ENCODE results near the gene BHLHE41.

BHLHE41 gene

DNA sequence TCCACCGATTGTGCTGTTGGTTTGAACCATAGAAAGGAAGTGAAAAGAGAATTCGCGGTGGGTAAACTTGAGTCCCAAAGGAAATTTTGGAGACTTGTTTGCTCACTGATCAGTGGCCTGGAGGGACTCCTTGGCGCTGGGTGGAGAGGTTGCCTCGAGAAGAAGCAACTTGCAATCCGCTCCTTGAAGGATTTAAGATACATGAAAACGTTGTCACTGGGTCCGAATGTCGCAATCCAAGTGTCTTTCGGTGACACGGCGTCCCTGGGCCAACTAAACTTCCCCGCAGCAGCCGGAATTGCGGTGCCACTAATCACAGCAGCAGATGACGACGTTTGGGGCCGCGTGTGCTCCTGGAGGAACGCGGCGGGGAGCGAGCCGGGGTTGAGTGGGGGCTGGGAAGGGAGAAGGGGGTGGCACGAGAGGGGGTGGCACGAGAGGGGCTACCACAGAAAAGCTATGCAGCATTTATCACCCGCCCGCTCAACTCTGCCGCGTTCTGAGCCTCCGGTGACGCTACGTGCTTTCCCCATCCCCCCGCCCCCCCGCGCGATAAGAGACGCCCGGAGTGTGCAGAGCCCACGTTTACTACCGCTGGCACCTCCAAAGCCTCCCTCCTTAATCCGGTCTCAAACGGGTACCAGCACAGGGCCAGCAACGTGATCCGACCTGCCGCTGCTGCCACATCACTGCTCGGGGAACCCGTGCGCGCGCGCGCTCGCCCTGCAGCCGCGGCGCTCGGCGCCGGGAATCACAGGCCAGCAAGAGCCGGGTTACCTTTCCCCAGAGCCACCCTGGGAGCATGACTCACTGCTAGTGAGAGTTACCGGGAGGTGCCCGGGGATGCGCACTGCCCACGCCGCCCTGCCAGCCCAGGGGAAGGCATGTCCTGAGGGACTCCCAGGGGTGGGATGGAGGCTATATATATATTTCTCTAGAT lies 833 bp upstream of the BHLHE41 start:
- H3K4me3 Mint-ChIP-seq = peak overlapping the region; percentile 73
- H3K27ac Mint-ChIP-seq = peak overlapping the region; percentile 11
- peak; percentile 38 for DNase-seq
- CTCF ChIA-PET = no interaction called here
- no peaks in the 10 kb centered on the region for H3K9me3 Mint-ChIP-seq
- peaks cover 47% of the 10 kb centered on the region for H3K4me1 Mint-ChIP-seq
- H3K36me3 Mint-ChIP-seq = peaks cover 1% of the 10 kb centered on the region
- peaks cover 96% of the 10 kb centered on the region for H3K27me3 Mint-ChIP-seq

DNA sequence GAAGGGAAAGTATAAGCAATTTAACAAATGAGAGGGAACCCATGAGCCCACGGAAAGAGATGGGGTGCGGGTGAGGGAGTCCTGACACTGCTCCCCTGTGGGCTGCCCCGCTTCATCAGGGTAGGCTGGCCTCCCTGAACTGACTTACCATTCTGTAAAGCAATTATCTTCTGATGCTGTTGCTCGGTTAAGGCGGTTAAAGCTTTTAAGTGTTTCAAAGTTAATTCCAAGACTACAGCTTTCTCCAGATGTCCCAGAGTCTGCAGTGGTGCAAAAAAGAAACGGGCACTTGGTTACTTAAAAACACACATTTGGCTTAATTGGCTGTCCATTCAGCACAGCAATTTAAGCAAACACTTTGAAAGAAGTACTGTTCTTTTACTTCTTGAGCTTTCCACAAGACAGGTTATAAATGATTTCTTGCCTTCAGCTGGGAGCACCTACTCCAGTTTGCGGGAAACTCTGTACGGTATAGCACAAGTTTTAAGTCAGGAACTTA lies 1.3 kb downstream of the BHLHE41 start:
- DNase-seq = no peak
- H3K4me3 Mint-ChIP-seq = peak overlapping the region; percentile 79
- H3K4me1 Mint-ChIP-seq = peaks cover 47% of the 10 kb centered on the region
- H3K36me3 Mint-ChIP-seq = peaks cover 1% of the 10 kb centered on the region
- H3K27me3 Mint-ChIP-seq = peaks cover 93% of the 10 kb centered on the region
- CTCF ChIA-PET = no interaction called here
- H3K27ac Mint-ChIP-seq = no peak overlapping the region
- no peaks in the 10 kb centered on the region for H3K9me3 Mint-ChIP-seq

DNA sequence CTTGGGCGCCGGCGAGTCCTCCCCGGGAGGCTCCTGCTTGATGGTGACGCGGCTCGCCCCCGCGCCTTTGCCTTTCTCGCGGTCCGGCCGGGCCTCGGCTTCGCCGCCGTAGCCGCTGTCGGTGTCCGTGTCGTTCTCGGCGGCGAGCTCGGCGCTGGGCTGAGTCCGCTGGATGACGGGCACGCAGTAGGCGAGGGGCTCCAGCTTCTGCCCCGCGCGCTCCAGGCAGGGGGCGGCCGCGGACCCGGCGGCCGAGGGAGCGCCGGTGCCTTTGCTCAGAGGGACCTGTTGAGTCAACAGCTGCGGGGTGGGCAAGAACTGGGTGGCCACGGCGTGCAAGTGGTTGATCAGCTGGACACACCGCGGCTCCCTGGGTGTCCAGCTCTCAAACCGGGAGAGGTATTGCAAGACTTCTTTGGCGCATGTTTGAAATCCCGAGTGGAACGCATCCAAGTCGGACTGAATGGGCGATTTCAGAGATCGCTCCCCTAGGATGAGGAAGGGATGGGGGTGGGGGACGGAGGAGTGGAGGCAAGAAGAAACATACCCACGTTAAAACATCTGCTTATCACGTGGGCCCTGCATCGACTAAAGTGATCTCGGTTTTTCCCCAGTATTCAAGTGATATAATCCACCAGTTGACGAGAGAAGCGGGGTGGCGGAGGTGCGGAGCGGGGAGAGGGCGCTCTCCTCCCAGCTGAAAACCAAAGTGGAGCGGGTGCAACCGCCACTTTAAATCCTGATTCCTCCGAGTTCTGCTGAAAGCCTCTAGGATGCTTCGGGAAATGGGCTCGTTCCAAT lies 2.0 kb downstream of the BHLHE41 start:
- peaks cover 1% of the 10 kb centered on the region for H3K36me3 Mint-ChIP-seq
- no peak overlapping the region for H3K27ac Mint-ChIP-seq
- peak; percentile 23 for DNase-seq
- H3K9me3 Mint-ChIP-seq = no peaks in the 10 kb centered on the region
- peaks cover 47% of the 10 kb centered on the region for H3K4me1 Mint-ChIP-seq
- peak overlapping the region; percentile 79 for H3K4me3 Mint-ChIP-seq
- CTCF ChIA-PET = interaction anchor here (2.4 kb wide), 1 partner anchor 491 kb away, joined by 8 read pairs; no protein-coding TSS in a partner anchor
- H3K27me3 Mint-ChIP-seq = peaks cover 86% of the 10 kb centered on the region

DNA sequence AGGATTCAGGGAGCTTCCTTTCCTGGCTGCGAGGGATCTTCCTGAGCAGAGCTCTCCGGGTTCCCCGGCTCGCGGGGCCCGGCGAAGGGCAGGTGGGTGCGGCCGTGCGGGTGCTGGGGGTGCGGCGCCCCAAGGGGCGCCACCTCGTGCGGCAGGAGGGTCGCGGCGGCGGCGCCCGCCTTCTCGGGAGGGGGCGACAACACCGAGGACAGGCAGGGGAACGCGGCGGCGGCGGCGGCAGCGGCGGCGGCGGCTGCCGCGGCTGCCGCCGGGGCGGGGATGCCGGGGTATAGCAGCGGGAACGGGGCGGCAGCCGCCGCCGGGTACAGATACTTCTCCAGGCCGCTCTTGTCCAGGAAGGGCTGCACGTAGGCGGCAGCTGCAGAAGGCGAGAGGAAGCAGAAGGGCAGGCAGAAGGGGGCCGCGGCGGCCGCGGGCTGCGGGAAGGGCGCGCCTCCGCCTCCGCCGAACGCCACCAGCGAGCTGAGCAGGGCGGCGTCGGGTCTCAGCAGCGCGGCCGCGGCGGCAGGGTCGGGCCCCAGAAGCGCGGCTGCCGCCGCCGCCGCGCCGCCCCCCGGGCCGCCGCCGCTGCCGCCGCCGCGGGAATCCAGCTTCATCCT lies 2.7 kb downstream of the BHLHE41 start:
- peaks cover 42% of the 10 kb centered on the region for H3K4me1 Mint-ChIP-seq
- H3K9me3 Mint-ChIP-seq = no peaks in the 10 kb centered on the region
- peaks cover 83% of the 10 kb centered on the region for H3K27me3 Mint-ChIP-seq
- no peak overlapping the region for H3K27ac Mint-ChIP-seq
- H3K4me3 Mint-ChIP-seq = peak overlapping the region; percentile 52
- CTCF ChIA-PET = interaction anchor here (1.9 to 2.4 kb wide), 2 partner anchors 492 to 530 kb away, joined by 8 to 9 read pairs; no protein-coding TSS in a partner anchor
- peaks cover 1% of the 10 kb centered on the region for H3K36me3 Mint-ChIP-seq
- DNase-seq = peak; percentile 43

GRCh38 chr12:26121323-26122060 lies 3.3 kb downstream of the BHLHE41 start:
- Mint-ChIP-seq H3K27me3 (peaks cover 83% of the 10 kb centered on the region), H3K4me1 (peaks cover 36% of the 10 kb centered on the region)

GRCh38 chr12:26120561-26121274 lies 4.1 kb downstream of the BHLHE41 start:
- Mint-ChIP-seq H3K27me3 (peaks cover 80% of the 10 kb centered on the region), H3K4me1 (peaks cover 30% of the 10 kb centered on the region), H3K9me3 (no peaks in the 10 kb centered on the region), H3K36me3 (peaks cover 1% of the 10 kb centered on the region), H3K4me3 (no peak overlapping the region), H3K27ac (no peak overlapping the region)
- DNase-seq = no peak
- CTCF ChIA-PET = interaction anchor here (1.9 to 2.9 kb wide), 3 partner anchors 493 to 531 kb away, joined by 8 to 18 read pairs (median 9); no protein-coding TSS in a partner anchor

More at GRCh38 chr12:26121323-26122060, 3.3 kb downstream of the BHLHE41 start:
- CTCF ChIA-PET = interaction anchor here (1.9 to 2.4 kb wide), 2 partner anchors 493 to 531 kb away, joined by 8 to 9 read pairs; no protein-coding TSS in a partner anchor
- no peak for DNase-seq
- peaks cover 1% of the 10 kb centered on the region for H3K36me3 Mint-ChIP-seq
- peak overlapping the region; percentile 54 for H3K4me3 Mint-ChIP-seq
- H3K27ac Mint-ChIP-seq = no peak overlapping the region
- no peaks in the 10 kb centered on the region for H3K9me3 Mint-ChIP-seq

DNA sequence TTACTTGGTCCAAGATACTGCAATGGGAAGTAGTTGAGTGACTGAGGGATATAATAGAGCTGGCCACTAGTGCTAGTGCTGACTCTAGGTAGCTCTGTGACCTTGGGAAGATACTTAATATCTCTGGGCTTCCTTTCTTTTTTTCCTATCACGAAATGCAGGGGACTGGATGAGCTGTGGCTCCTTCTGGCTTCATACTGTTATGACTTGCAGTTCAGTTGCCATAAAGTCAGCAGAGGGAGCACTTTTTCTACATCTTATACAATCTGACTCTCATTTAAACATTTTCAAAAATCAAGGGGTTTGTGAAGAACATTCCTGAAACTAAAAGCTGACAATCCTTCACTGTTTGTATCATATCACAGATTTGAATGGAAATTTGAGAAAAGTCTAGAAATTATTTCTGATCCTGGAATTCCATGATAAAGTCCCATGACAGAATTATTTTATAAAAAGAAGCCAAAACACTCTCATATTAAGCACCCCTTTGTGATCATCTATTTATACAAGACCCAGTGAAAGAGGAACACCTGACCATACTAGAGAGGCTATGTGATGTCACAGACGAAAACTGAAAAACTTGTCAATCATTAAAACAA lies 5.3 kb downstream of the BHLHE41 start:
- H3K4me1 Mint-ChIP-seq = peaks cover 23% of the 10 kb centered on the region
- H3K27ac Mint-ChIP-seq = no peak overlapping the region
- no peak for DNase-seq
- peaks cover 1% of the 10 kb centered on the region for H3K36me3 Mint-ChIP-seq
- CTCF ChIA-PET = interaction anchor here (0.7 to 2.9 kb wide), 16 partner anchors 10 to 894 kb away, joined by 3 to 18 read pairs (median 4); partner anchors contain the start of gene TM7SF3
- no peaks in the 10 kb centered on the region for H3K9me3 Mint-ChIP-seq
- no peak overlapping the region for H3K4me3 Mint-ChIP-seq
- H3K27me3 Mint-ChIP-seq = peaks cover 80% of the 10 kb centered on the region

- Mint-ChIP-seq H3K36me3 (no peaks in the 10 kb centered on the region), H3K27ac (no peak overlapping the region), H3K4me3 (no peak overlapping the region), H3K4me1 (peaks cover 21% of the 10 kb centered on the region), H3K9me3 (no peaks in the 10 kb centered on the region), H3K27me3 (peaks cover 80% of the 10 kb centered on the region)
- DNase-seq = no peak
- CTCF ChIA-PET = interaction anchor here (0.9 to 2.9 kb wide), 9 partner anchors 10 to 583 kb away, joined by 3 to 18 read pairs (median 6); no protein-coding TSS in a partner anchor
Observed at GRCh38 chr12:26118308-26118707, 6.5 kb downstream of the BHLHE41 start.

DNA sequence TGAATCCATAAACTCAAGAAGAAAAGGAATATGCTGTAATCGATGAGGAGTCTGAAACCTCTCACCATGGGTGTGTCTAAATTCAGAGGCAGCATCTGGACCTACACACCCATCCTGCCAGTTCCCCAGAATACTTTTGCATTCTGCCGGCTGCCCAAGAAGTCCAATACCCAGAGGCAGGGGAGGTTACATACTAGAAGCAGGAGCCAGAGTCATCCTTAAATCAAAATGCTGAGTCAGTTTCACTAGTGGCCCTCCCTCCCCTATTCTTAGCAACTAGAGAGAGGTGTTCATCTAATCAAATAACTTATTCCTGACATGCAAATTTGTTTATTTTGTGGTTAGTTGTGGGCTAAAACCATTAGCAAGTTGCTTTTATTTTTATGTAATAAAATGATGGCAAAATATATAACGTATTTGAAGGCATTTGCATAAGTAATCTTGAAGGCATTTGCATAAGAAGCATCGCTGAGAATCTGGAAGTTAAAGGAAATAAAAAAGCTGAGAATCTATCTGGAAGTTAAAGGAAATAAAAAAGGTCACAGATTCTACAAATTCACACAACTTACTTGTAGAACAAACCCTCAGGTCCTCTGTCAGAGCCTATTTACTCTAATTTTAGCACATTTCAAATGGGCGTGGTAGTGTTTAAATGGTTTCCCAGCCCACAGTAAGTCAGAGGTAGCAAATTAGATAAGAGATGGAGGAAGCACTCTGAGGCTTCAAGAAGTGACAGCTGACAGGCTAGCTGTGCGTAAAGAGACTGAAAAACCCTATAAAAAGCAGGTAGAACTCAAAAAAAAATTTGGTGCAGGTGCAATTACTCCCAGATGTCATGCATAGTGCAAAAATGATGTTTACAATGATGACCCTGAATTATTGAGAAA lies 7.8 kb downstream of the BHLHE41 start:
- H3K27me3 Mint-ChIP-seq = peaks cover 73% of the 10 kb centered on the region
- CTCF ChIA-PET = no interaction called here
- H3K4me3 Mint-ChIP-seq = no peak overlapping the region
- no peak for DNase-seq
- H3K27ac Mint-ChIP-seq = no peak overlapping the region
- H3K4me1 Mint-ChIP-seq = peaks cover 16% of the 10 kb centered on the region
- no peaks in the 10 kb centered on the region for H3K9me3 Mint-ChIP-seq
- H3K36me3 Mint-ChIP-seq = no peaks in the 10 kb centered on the region

- H3K9me3 Mint-ChIP-seq = no peaks in the 10 kb centered on the region
- H3K27me3 Mint-ChIP-seq = peaks cover 72% of the 10 kb centered on the region
- H3K36me3 Mint-ChIP-seq = no peaks in the 10 kb centered on the region
- CTCF ChIA-PET = interaction anchor here (0.6 to 1.0 kb wide), 3 partner anchors 9 to 587 kb away, joined by 3 read pairs; no protein-coding TSS in a partner anchor
- H3K4me3 Mint-ChIP-seq = peak overlapping the region; percentile 54
- no peak for DNase-seq
- no peak overlapping the region for H3K27ac Mint-ChIP-seq
- peaks cover 7% of the 10 kb centered on the region for H3K4me1 Mint-ChIP-seq
Observed at GRCh38 chr12:26114720-26115401, 10.0 kb downstream of the BHLHE41 start.
